PFSK-1 (cell line): ENCODE measurements around the gene MET.

Experiments used
- FOXP2 ChIP-seq: optimal IDR thresholded peaks from 2 replicates; pipeline ENCODE3; 2011; ENCODE audit warnings: borderline replicate concordance, control low read depth, inconsistent platforms; ENCODE audit not compliant: insufficient read depth; ENCODE audit errors: extremely low read length, extremely low read depth
- POLR2AphosphoS5 ChIP-seq: IDR thresholded peaks from 2 replicates; pipeline ENCODE4 v1.6.1; 2012; ENCODE audit warnings: low read depth, mild to moderate bottlenecking, control low read depth, low read length, moderate library complexity
- SIN3A ChIP-seq: IDR thresholded peaks from 2 replicates; pipeline ENCODE4 v1.6.1; 2012; ENCODE audit warnings: mild to moderate bottlenecking, low read length, moderate library complexity, borderline replicate concordance; ENCODE audit not compliant: insufficient read depth
- TAF1 ChIP-seq: IDR thresholded peaks from 2 replicates; pipeline ENCODE4 v1.6.1; 2012; ENCODE audit warnings: low read length, control low read depth, borderline replicate concordance; ENCODE audit not compliant: insufficient read depth
- TF ChIP-seq, protein P1 (sequence below), 2 experiments: IDR thresholded peaks; 2 replicates each; pipeline versions ENCODE4 v1.6.1 to v1.8.0; 2011 to 2012; ENCODE audit warnings: low read depth in 2 of 2, low read length in 2 of 2, control low read depth in 1 of 2, inconsistent platforms in 1 of 2, mild to moderate bottlenecking in 1 of 2, moderate library complexity in 1 of 2; ENCODE audit not compliant: insufficient read depth in 1 of 2

The MET gene

DNA sequence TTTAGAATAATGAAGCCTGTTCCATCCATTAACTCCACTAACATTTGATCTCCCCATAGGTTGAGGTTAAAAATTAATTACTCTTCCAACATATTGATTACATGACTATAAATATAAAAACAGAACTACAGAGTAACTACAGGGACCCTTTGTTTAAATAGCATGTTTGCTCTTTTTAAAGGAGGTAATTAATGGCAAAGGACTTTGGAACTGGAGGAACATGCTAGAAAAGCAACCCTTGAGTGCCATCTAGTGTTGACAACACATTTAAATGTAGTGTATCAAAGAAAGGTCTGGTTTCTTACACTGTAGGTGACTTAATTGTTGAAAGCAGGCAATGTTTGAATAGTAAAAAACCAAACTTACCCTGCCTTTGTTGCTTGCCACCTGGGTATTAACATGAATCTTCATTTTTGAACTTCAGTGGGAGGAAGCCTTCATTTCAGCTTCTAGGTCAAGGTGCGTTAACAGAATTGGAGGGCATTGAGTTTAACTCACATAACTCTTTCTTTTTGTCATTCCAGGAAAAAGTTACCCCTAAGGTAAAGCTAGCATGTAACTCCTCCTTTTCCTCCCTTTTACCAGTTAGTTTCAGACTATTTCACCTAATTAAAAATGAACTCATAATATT is 137.8 kb downstream of the MET start:
- no peak for TF ChIP-seq SIN3A

- TF ChIP-seq SIN3A (no peak), POLR2AphosphoS5 (no peak), FOXP2 (no peak), TAF1 (no peak)
- TF ChIP-seq, protein P1, sequence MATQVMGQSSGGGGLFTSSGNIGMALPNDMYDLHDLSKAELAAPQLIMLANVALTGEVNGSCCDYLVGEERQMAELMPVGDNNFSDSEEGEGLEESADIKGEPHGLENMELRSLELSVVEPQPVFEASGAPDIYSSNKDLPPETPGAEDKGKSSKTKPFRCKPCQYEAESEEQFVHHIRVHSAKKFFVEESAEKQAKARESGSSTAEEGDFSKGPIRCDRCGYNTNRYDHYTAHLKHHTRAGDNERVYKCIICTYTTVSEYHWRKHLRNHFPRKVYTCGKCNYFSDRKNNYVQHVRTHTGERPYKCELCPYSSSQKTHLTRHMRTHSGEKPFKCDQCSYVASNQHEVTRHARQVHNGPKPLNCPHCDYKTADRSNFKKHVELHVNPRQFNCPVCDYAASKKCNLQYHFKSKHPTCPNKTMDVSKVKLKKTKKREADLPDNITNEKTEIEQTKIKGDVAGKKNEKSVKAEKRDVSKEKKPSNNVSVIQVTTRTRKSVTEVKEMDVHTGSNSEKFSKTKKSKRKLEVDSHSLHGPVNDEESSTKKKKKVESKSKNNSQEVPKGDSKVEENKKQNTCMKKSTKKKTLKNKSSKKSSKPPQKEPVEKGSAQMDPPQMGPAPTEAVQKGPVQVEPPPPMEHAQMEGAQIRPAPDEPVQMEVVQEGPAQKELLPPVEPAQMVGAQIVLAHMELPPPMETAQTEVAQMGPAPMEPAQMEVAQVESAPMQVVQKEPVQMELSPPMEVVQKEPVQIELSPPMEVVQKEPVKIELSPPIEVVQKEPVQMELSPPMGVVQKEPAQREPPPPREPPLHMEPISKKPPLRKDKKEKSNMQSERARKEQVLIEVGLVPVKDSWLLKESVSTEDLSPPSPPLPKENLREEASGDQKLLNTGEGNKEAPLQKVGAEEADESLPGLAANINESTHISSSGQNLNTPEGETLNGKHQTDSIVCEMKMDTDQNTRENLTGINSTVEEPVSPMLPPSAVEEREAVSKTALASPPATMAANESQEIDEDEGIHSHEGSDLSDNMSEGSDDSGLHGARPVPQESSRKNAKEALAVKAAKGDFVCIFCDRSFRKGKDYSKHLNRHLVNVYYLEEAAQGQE (IDR thresholded peaks at IDR 0.05; ENCODE audit: insufficient read depth in 1 of 2, low read depth in 2 of 2, low read length in 2 of 2) = no peak
These were observed 138.5 kb downstream of the MET start for GRCh38 chr7:116810267-116811116.

DNA sequence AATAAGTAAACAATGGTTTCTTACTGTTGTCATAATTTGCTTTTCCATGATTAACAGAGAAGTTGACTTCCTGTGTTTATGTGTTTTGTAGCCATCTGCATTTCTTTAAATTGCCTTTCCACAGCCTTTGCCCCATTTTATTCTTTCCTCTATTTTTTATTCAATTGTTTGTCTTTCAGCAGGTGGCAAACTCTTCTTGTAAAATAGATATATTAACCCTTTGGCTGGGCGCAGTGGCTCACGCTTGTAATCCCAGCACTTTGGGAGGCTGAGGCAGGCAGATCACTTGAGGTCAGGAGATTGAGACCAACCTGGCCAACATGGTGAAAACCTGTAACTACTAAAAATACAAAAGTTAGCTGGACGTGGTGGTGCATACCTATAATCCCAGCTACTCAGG is 139.8 kb downstream of the MET start:
- TF ChIP-seq SIN3A = no peak
- TF ChIP-seq TAF1 = no peak

- TF ChIP-seq FOXP2 = no peak
- TF ChIP-seq, protein P1 (IDR thresholded peaks at IDR 0.05; ENCODE audit: insufficient read depth in 1 of 2, low read depth in 2 of 2, low read length in 2 of 2) = no peak
- TF ChIP-seq POLR2AphosphoS5 = no peak
- no peak for TF ChIP-seq TAF1
- TF ChIP-seq SIN3A = no peak
These were observed 140.9 kb downstream of the MET start for GRCh38 chr7:116812860-116813259.

DNA sequence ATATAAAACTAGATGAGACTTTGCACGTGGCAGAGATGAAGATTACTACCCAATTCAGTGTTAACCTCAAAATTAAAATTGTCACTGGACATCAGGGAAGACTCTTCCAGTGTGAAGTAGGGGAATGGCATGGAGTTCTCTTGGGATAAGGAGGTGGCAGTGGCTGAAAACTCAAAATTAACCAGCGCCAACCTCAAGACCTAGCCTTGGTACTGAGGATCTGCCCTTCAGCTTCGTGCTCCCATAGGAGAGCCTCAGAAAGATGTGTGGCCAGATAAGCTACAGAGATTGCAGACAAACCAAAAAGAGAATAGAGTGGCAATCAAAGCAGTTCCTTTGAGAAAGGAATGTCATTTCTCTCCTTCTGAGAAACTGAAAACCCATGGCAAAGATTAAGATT is 143.0 kb downstream of the MET start:
- no peak for TF ChIP-seq SIN3A
- TF ChIP-seq, protein P1 (IDR thresholded peaks at IDR 0.05; ENCODE audit: insufficient read depth in 1 of 2, low read depth in 2 of 2, low read length in 2 of 2) = peak in 1 of 2 experiments; percentile 67; a peak in 1 of 4 replicates

DNA sequence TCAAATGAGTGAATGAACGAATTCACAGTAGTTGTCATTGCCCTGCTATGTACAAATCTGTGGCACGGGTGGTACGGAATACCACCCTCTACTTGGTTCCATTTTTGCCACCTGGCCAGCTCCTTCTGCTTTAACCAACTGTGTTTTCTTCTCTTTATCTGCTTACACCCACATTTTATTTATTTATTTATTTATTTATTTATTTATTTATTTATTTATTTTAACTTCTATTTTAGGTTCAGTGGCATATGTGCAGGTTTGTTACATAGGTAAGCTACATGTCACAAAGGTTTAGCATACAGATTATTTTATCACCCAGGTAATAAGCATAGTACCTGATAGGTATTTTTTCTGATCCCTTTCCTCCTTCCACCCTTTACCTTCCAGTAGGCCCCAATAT is 148.2 kb downstream of the MET start:
- TF ChIP-seq, protein P1 (IDR thresholded peaks at IDR 0.05; ENCODE audit: insufficient read depth in 1 of 2, low read depth in 2 of 2, low read length in 2 of 2) = no peak
- no peak for TF ChIP-seq TAF1
- TF ChIP-seq POLR2AphosphoS5 = no peak
- TF ChIP-seq FOXP2 = no peak
- no peak for TF ChIP-seq SIN3A
